ENCODE measurements around the gene GPR158. TPM values are rescaled to one million over a fixed set of nuclear protein-coding genes. Genes with fewer than 3 reads are reported as not detected.

The GPR158 gene
- total and polyA plus RNA-seq, 9 of the 15 experiments (the other 6 are each of a cell fraction or from before 2014, with no cell fraction given): 4.0 to 7.6 (median 5.0) TPM

GRCh38 chr10:25532213-25532612 lies 357.4 kb downstream of the GPR158 start:
- FAIRE-seq: no peak
- ChIA-PET CTCF (ENCODE audit: low intra/inter-chr PET ratio) (no interaction called here), POLR2A (no interaction called here)
- H3K27me3 ChIP-seq (ENCODE audit: control insufficient read depth in 2 of 2, insufficient read depth in 2 of 2, low read length in 2 of 2): no peaks in the 10 kb centered on the region
- intact Hi-C loops (cut with micrococcal nuclease): no loop called here
- in situ Hi-C loops (cut with MboI): no loop called here
- BruUV-seq (replicated peaks): no TSS peak
- peak overlapping the region; percentile 71 for H2AFZ ChIP-seq (ENCODE audit: low read depth, low read length)
- H3K4me1 ChIP-seq (replicated peaks in 1 of 2; ENCODE audit: control insufficient read depth in 2 of 2, insufficient read depth in 2 of 2, low read length in 2 of 2): peaks cover 4 to 8% of the 10 kb centered on the region in 2 experiments; a peak in 3 of 5 replicates
- no peak overlapping the region for H3K27ac ChIP-seq (ENCODE audit: extremely low read depth, low read depth, low read length)
- H4K20me1 ChIP-seq (replicated peaks; ENCODE audit: control insufficient read depth, insufficient read depth, low read length): no peaks in the 10 kb centered on the region
- H3K4me3 ChIP-seq: no peak overlapping the region
- no peak overlapping the region for H3K9ac ChIP-seq (ENCODE audit: insufficient read depth in 1 of 2, low read depth in 2 of 2, low read length in 2 of 2)
- H3K36me3 ChIP-seq (ENCODE audit: control insufficient read depth, insufficient read depth, low read length): no peaks in the 10 kb centered on the region
- WGBS (ENCODE audit: insufficient coverage, low coverage, missing lambda C conversion rate): 56% methylated on average over 3 of the region's 3 CpGs
- no peak for DNase-seq (ENCODE audit: extremely low read depth in 1 of 4, low spot score in 3 of 4)
- H3K9me3 ChIP-seq (replicated peaks; ENCODE audit: control insufficient read depth, insufficient read depth, low read depth, low read length): no peaks in the 10 kb centered on the region
- no peak for ATAC-seq
- H3K9me1 ChIP-seq (ENCODE audit: control insufficient read depth, insufficient read depth, low read length): no peaks in the 10 kb centered on the region
- no peak overlapping the region for H3K4me2 ChIP-seq (ENCODE audit: insufficient read depth, low read length)
- H3K79me2 ChIP-seq (ENCODE audit: control insufficient read depth, insufficient read depth, low read length): no peaks in the 10 kb centered on the region
- TF ChIP-seq MAFF (IDR thresholded peaks at IDR 0.05; ENCODE audit: low read length) (peak; percentile 28; the same call in 1 of the 2 replicates), NCOA6 (IDR thresholded peaks at IDR 0.05) (no peak), NCOA1 (IDR thresholded peaks at IDR 0.05; ENCODE audit: low read depth) (no peak), C11orf30 (IDR thresholded peaks at IDR 0.05; ENCODE audit: low read depth) (peak; percentile 68; the same call in 1 of the 2 replicates), KDM5B (IDR thresholded peaks at IDR 0.05; ENCODE audit: insufficient replicate concordance, low read depth, low read length) (no peak), MAFK (IDR thresholded peaks at IDR 0.05; ENCODE audit: low read length) (0 out of 2 replicates have a peak, but pooled peaks have one; percentile 12), ZNF316 (IDR thresholded peaks at IDR 0.05) (peak; percentile 87), ELF4 (CRISPR knock-in tag; IDR thresholded peaks at IDR 0.05) (no peak), ZNF197 (CRISPR knock-in tag; IDR thresholded peaks at IDR 0.05; ENCODE audit: low read depth) (no peak), ZBTB9 (CRISPR knock-in tag; IDR thresholded peaks at IDR 0.05) (no peak), MAFG (tag; conservative IDR thresholded peaks at IDR 0.05) (peak; percentile 52), ETS2 (tag; IDR thresholded peaks at IDR 0.05; ENCODE audit: borderline replicate concordance, poor library complexity, severe bottlenecking) (no peak)
